AG04450 (cell line): Measurements from ENCODE around the gene NFX1. TPM values are rescaled to one million over a fixed set of nuclear protein-coding genes. Genes with fewer than 3 reads are reported as not detected.

Experiments
- CTCF ChIA-PET: fragments of 300-600, 350-600 bp; formaldehyde crosslinking; extraction: SDS; loops from one replicate; lab custom pipeline; 2022; ENCODE audit warnings: antibody characterized with exemption, inconsistent platforms; lab: Charles Lee
- POLR2A ChIA-PET: fragments of 350-600 bp; formaldehyde crosslinking; extraction: SDS; loops from one replicate; lab custom pipeline; 2021; ENCODE audit warnings: antibody characterized with exemption, inconsistent platforms; lab: Yijun Ruan, JAX
- DNase-seq: peaks from one replicate; pipeline ENCODE4 v3.0.0-alpha.2; 2011; ENCODE audit warnings: low read depth, low spot score
- H3K27ac ChIP-seq: one replicate; pipeline ENCODE4 v1.5.1; 2012; ENCODE audit warnings: low read depth, low read length, control low read depth
- H3K27me3 ChIP-seq: one replicate; pipeline ENCODE4 v1.6.0; 2012; ENCODE audit warnings: low read length; ENCODE audit not compliant: control insufficient read depth, insufficient read depth
- H3K4me3 ChIP-seq: 2 replicates; pipeline ENCODE4 v1.5.1; 2011; ENCODE audit warnings: mild to moderate bottlenecking, low read depth, low read length, control low read depth
- H3K9me3 ChIP-seq: 2 replicates; pipeline ENCODE4 v1.5.1; 2012; ENCODE audit warnings: low read length; ENCODE audit not compliant: control insufficient read depth, insufficient read depth
- polyA plus RNA-seq: library from polyadenylated mRNA; depleted of rRNA; stranded (reverse); fragments of >200 nt; gene quantifications from 2 replicates; pipeline ENCODE4 v1.2.3, GENCODE V29; 2011
- TF ChIP-seq, protein P1 (sequence below): IDR thresholded peaks from 2 replicates; pipeline ENCODE4 v1.5.1; 2011; ENCODE audit warnings: low read depth, low read length, control low read depth, inconsistent platforms

Gene NFX1
- polyA plus RNA-seq, 1 experiment: 39.2 TPM

DNA sequence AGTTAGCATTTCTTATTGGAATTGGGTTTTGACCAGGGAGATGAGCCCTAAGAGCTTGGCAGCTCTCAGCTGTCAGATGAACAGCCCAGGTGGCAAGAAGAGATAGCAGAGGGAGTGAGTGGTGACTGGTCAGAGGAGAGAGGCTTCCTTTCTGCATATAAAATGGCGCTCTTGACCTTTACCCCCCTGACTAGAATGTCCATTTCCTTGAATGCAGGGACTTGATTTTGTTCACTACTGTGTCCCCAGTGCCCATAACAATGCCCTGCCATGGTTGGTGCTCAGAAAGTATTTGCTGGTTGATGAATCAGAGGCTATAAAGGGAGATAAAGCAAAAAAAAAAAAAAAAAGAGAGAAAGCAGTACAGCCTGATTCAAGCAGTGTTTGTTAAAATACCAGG lies 18.3 kb upstream of the NFX1 start:
- Histone ChIP-seq H3K9me3 (no peaks in the 10 kb centered on the region), H3K4me3 (no peak overlapping the region), H3K27ac (no peak overlapping the region), H3K27me3 (no peaks in the 10 kb centered on the region)
- TF ChIP-seq, protein P1, sequence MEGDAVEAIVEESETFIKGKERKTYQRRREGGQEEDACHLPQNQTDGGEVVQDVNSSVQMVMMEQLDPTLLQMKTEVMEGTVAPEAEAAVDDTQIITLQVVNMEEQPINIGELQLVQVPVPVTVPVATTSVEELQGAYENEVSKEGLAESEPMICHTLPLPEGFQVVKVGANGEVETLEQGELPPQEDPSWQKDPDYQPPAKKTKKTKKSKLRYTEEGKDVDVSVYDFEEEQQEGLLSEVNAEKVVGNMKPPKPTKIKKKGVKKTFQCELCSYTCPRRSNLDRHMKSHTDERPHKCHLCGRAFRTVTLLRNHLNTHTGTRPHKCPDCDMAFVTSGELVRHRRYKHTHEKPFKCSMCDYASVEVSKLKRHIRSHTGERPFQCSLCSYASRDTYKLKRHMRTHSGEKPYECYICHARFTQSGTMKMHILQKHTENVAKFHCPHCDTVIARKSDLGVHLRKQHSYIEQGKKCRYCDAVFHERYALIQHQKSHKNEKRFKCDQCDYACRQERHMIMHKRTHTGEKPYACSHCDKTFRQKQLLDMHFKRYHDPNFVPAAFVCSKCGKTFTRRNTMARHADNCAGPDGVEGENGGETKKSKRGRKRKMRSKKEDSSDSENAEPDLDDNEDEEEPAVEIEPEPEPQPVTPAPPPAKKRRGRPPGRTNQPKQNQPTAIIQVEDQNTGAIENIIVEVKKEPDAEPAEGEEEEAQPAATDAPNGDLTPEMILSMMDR: no peak
- POLR2A ChIA-PET: no interaction called here
- DNase-seq: no peak
- CTCF ChIA-PET: no interaction called here

DNA sequence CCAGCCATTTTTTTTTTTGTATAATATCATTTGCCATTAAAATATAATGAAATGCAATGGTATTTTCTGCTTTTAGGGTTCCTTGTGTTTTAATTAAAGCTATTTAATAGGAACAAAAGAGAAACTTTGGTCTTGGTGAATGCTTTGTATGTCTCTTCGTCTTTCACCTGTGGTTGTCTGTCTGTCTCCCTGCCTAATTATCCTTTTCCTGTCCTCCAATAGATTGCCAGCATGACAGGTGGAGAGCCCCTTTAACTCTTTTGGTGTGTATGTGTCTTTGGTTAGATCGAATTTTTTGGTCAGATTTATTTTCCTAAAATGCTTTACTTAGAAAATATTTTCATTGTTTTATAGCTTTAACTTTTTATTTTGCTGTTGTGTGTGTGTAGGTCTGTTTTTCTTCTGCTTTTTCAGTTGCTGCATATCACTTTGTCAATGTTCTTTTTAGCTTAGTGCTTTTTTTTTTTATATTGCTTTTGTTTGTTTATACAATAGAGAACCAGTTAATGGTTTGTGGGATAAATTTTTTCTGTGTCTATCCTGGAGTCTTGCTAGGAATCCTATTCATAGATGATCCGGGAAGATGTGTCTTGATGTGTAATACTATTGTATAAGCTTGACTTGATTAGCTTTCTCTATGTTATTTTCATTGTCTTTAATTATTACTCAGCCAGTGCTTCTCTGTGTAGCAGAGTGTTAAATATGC lies 16.9 kb upstream of the NFX1 start:
- Histone ChIP-seq H3K27ac (no peak overlapping the region), H3K4me3 (no peak overlapping the region), H3K9me3 (no peaks in the 10 kb centered on the region), H3K27me3 (no peaks in the 10 kb centered on the region)
- CTCF ChIA-PET: interaction anchor here (0.7 to 2.0 kb wide), 8 partner anchors 9 to 193 kb away, joined by 3 to 11 read pairs (median 4); partner anchors contain the start of genes BAG1 and CHMP5
- DNase-seq: no peak
- POLR2A ChIA-PET: interaction anchor here (0.6 to 1.1 kb wide), 4 partner anchors 9 to 229 kb away, joined by 3 to 4 read pairs (median 4); partner anchors contain the start of genes BAG1, CHMP5 and NFX1
- TF ChIP-seq, protein P1: no peak

DNA sequence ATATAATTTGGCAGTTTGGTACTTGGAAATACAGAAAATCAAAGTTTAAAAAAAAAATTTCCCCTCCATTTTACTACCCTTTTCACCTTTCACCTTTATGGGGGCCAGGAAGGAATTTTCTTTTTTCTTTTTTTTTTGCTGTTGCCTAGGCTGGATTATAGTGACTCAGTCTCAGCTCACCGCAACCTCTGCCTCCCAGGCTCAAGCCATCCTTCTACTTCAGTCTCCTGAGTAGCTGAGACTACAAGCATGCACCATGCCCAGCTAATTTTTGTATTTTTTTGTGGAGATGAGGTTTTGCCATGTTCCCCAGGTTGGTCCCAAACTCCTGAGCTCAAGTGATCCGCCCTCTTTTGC lies 16.4 kb upstream of the NFX1 start:
- CTCF ChIA-PET: interaction anchor here (1.1 to 2.0 kb wide), 6 partner anchors 13 to 193 kb away, joined by 3 to 11 read pairs (median 4); no protein-coding TSS in a partner anchor
- POLR2A ChIA-PET: interaction anchor here (0.6 to 1.1 kb wide), 3 partner anchors 9 to 229 kb away, joined by 3 to 4 read pairs (median 3); partner anchors contain the start of genes BAG1 and CHMP5
- no peak for DNase-seq

DNA sequence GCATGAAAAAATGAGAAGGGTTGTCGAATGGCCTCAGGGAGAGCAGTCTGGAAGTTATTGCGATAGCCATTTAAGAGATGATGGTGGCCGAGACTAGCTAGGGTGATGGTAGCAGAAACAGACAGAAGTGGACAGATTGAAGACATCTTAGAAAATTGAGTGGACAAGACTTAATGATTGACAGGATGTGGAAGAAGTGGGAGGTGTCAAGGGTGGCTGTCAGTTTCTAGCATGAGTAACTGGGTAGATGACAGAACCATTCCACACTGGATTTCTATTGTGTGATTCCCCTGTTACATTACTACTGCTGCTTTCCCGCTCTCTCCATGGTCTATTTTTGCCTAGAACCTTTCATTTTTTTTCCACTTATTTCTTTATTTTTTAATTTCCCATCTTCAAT lies 12.8 kb upstream of the NFX1 start:
- TF ChIP-seq, protein P1: no peak
- CTCF ChIA-PET: no interaction called here

More for the DNA sequence above, 16.4 kb upstream of the NFX1 start:
- H3K27ac ChIP-seq: no peak overlapping the region
- H3K9me3 ChIP-seq: no peaks in the 10 kb centered on the region
- no peak overlapping the region for H3K4me3 ChIP-seq
- no peaks in the 10 kb centered on the region for H3K27me3 ChIP-seq
- TF ChIP-seq, protein P1: no peak

DNA sequence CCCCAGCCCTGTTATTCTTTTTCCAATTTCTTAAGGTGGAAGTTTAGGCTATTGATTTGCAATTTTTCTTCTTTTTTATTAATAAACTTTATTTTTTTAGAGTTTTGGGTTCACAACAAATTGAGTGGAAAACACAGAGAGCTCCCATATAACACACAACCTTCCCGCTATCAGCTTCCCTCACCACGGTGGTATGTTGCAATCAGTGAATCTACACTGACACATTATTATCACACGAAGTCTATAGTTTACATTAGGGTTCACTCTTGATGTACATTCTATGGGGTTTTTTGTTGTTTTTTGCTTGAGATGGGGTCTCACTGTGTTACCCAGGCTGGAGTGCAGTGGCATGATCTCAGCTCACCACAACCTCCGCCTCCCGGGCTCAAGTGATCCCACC lies 4.8 kb upstream of the NFX1 start:
- Histone ChIP-seq H3K27me3 (no peaks in the 10 kb centered on the region), H3K4me3 (no peak overlapping the region), H3K27ac (no peak overlapping the region), H3K9me3 (peaks cover under 1% of the 10 kb centered on the region; the same call in 1 of the 2 replicates)
- POLR2A ChIA-PET: no interaction called here
- CTCF ChIA-PET: interaction anchor here (0.6 to 2.8 kb wide), 6 partner anchors 12 to 436 kb away, joined by 3 to 11 read pairs (median 6); no protein-coding TSS in a partner anchor
- TF ChIP-seq, protein P1: no peak
- DNase-seq: no peak

More for the DNA sequence above, 12.8 kb upstream of the NFX1 start:
- Histone ChIP-seq H3K27ac (no peak overlapping the region), H3K27me3 (no peaks in the 10 kb centered on the region), H3K4me3 (no peak overlapping the region), H3K9me3 (no peaks in the 10 kb centered on the region)
- no peak for DNase-seq
- POLR2A ChIA-PET: no interaction called here
